GM19438 (cell line): ENCODE results near the gene IZUMO4.
"Not testable (repeated sequence)": the region's sequence is repeated elsewhere in the genome, so short reads cannot be mapped to it uniquely, and the experiment has no call there.

Source experiments
- ATAC-seq: cut with Tn5 transposase; IDR thresholded peaks from one replicate; pipeline ENCODE4 v1.9.1; 2021; ENCODE audit warnings: low read depth; ENCODE audit not compliant: unreplicated experiment

Gene IZUMO4

GRCh38 chr19:2122251-2122650, 25.5 kb downstream of the IZUMO4 start:
- ATAC-seq: no peak

- ATAC-seq: no peak
Observed at GRCh38 chr19:2122982-2123381, 26.3 kb downstream of the IZUMO4 start.

GRCh38 chr19:2123682-2124387, 27.1 kb downstream of the IZUMO4 start:
- no peak for ATAC-seq

- no peak for ATAC-seq
Observed at GRCh38 chr19:2126879-2127518, 30.3 kb downstream of the IZUMO4 start.

- ATAC-seq: no peak
Observed at GRCh38 chr19:2127758-2128157, 31.0 kb downstream of the IZUMO4 start.

GRCh38 chr19:2128252-2128651, 31.5 kb downstream of the IZUMO4 start:
- ATAC-seq: not testable (repeated sequence)

- ATAC-seq: no peak
Observed at GRCh38 chr19:2129022-2129421, 32.3 kb downstream of the IZUMO4 start.

- ATAC-seq: no peak
Observed at GRCh38 chr19:2129486-2129885, 32.8 kb downstream of the IZUMO4 start.

- no peak for ATAC-seq
Observed at GRCh38 chr19:2129892-2130770, 33.4 kb downstream of the IZUMO4 start.

- ATAC-seq: not testable (repeated sequence)
Observed at GRCh38 chr19:2131012-2131975, 34.6 kb downstream of the IZUMO4 start.

- no peak for ATAC-seq
Observed at GRCh38 chr19:2132191-2132590, 35.5 kb downstream of the IZUMO4 start.

GRCh38 chr19:2132731-2133490, 36.2 kb downstream of the IZUMO4 start:
- ATAC-seq: no peak

GRCh38 chr19:2135474-2136402, 39.0 kb downstream of the IZUMO4 start:
- no peak for ATAC-seq

GRCh38 chr19:2136796-2137195, 40.1 kb downstream of the IZUMO4 start:
- ATAC-seq: no peak

- ATAC-seq: no peak
Observed at GRCh38 chr19:2138061-2138728, 41.5 kb downstream of the IZUMO4 start.

GRCh38 chr19:2139385-2140137, 42.8 kb downstream of the IZUMO4 start:
- ATAC-seq: no peak

- ATAC-seq: no peak
Observed at GRCh38 chr19:2140138-2140569, 43.4 kb downstream of the IZUMO4 start.
